NCI-H187 (cell line): ENCODE results near the gene CCT8L2.
"Not testable (repeated sequence)": the region's sequence is repeated elsewhere in the genome, so short reads cannot be mapped to it uniquely, and the experiment has no call there.

Experiments used
- DNase-seq, 2 experiments: peaks; one replicate each; lab custom pipeline; 2025; lab: John Stamatoyannopoulos, UW

The CCT8L2 gene

GRCh38 chr22:16592710-16593109 is at the start of gene CCT8L2:
CCT8L2 (minus strand) TSS chr22:16592810; CDS start chr22:16592550, 260 bp downstream.
- DNase-seq: not testable (repeated sequence)

- DNase-seq: not testable (repeated sequence)
These were observed 42.8 kb upstream of the CCT8L2 start for GRCh38 chr22:16635442-16635841.

GRCh38 chr22:16634092-16634491 is 41.5 kb upstream of the CCT8L2 start:
- DNase-seq: not testable (repeated sequence)

GRCh38 chr22:16628476-16628875 is 35.9 kb upstream of the CCT8L2 start:
- not testable (repeated sequence) for DNase-seq

- DNase-seq: not testable (repeated sequence)
These were observed 32.4 kb upstream of the CCT8L2 start for GRCh38 chr22:16625018-16625417.

- not testable (repeated sequence) for DNase-seq
These were observed 31.0 kb upstream of the CCT8L2 start for GRCh38 chr22:16623595-16623994.

- not testable (repeated sequence) for DNase-seq
These were observed 24.9 kb upstream of the CCT8L2 start for GRCh38 chr22:16617516-16617915.

- not testable (repeated sequence) for DNase-seq
These were observed 23.9 kb upstream of the CCT8L2 start for GRCh38 chr22:16616390-16616938.

- DNase-seq: not testable (repeated sequence)
These were observed 23.1 kb upstream of the CCT8L2 start for GRCh38 chr22:16615606-16616245.

- no peak for DNase-seq
These were observed 17.1 kb upstream of the CCT8L2 start for GRCh38 chr22:16609548-16610261.

- no peak for DNase-seq
These were observed 16.3 kb upstream of the CCT8L2 start for GRCh38 chr22:16608931-16609330.

GRCh38 chr22:16604257-16604998 is 11.8 kb upstream of the CCT8L2 start:
- not testable (repeated sequence) for DNase-seq

- DNase-seq: not testable (repeated sequence)
These were observed 11.2 kb upstream of the CCT8L2 start for GRCh38 chr22:16603770-16604242.

GRCh38 chr22:16603448-16603768 is 10.8 kb upstream of the CCT8L2 start:
- DNase-seq: no peak

- not testable (repeated sequence) for DNase-seq
These were observed 10.3 kb upstream of the CCT8L2 start for GRCh38 chr22:16602728-16603447.

- not testable (repeated sequence) for DNase-seq
These were observed 9.7 kb upstream of the CCT8L2 start for GRCh38 chr22:16602224-16602727.

- DNase-seq: no peak
These were observed 9.0 kb upstream of the CCT8L2 start for GRCh38 chr22:16601437-16602223.

GRCh38 chr22:16600644-16601436 is 8.2 kb upstream of the CCT8L2 start:
- DNase-seq: not testable (repeated sequence)

- DNase-seq: not testable (repeated sequence)
These were observed 7.0 kb upstream of the CCT8L2 start for GRCh38 chr22:16599648-16600047.

GRCh38 chr22:16595251-16595650 is 2.6 kb upstream of the CCT8L2 start:
- not testable (repeated sequence) for DNase-seq
